Body of pancreas (tissue), 4 donors: Measurements from ENCODE around the gene THADA.

Experiments
- POLR2A ChIP-seq, 3 donors: fragments of 450-650 bp; IDR thresholded peaks; one replicate each; pipeline ENCODE4 v1.6.1; 2016; ENCODE audit warnings: antibody characterized with exemption in 3 of 3, mild to moderate bottlenecking in 2 of 3
- TF ChIP-seq, protein P1 (sequence below), 7 experiments: fragments of 450-650 bp in 4 of 7; fragments of 200-600 bp in 3 of 7; sonication (generic) in 3 of 7; IDR thresholded peaks; one replicate each; pipeline ENCODE4 v1.5.1; 2016 to 2019; ENCODE audit warnings: antibody characterized with exemption in 7 of 7

DNA sequence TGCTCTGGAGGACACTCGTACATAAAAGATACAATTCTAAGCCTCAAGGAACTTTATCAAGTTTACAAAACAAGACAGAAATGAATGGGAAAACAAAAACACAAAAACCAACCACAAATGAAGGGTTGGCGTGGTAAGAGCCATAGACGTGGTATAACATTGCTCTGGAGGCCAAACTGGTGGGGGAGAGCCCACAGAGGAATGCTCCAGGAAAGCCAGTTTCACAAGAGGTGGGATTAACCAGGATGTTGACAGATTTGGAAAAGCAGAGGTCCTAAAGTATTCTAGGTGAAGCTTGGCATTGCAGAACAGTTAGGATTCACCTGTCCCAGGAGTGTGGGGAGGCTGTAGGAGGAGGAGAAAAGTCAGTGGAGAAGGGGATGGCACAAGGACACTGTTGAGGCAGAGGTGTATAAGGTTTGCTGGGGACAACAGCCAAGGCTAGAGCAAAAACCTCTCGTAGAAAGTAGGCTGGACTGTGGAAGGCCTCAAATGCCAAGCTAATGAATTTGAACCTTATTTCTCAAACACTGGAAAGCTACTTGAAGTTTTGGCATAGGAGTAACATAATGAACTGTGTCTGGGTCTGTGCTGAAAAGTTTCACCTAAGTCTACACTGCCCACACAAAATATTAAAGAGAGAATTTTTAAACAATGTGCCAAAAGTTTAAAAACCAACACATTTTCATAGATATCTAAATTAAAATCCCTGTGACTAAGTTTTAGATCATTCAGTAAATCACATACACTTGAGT, 135.1 kb downstream of the THADA start:
- TF ChIP-seq, protein P1, sequence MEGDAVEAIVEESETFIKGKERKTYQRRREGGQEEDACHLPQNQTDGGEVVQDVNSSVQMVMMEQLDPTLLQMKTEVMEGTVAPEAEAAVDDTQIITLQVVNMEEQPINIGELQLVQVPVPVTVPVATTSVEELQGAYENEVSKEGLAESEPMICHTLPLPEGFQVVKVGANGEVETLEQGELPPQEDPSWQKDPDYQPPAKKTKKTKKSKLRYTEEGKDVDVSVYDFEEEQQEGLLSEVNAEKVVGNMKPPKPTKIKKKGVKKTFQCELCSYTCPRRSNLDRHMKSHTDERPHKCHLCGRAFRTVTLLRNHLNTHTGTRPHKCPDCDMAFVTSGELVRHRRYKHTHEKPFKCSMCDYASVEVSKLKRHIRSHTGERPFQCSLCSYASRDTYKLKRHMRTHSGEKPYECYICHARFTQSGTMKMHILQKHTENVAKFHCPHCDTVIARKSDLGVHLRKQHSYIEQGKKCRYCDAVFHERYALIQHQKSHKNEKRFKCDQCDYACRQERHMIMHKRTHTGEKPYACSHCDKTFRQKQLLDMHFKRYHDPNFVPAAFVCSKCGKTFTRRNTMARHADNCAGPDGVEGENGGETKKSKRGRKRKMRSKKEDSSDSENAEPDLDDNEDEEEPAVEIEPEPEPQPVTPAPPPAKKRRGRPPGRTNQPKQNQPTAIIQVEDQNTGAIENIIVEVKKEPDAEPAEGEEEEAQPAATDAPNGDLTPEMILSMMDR (IDR thresholded peaks at IDR 0.05): no peak
- no peak for TF ChIP-seq POLR2A (IDR thresholded peaks at IDR 0.05)
